H1 (cell line): ENCODE data around the gene PML. TPM values are rescaled to one million over a fixed set of nuclear protein-coding genes. Genes with fewer than 3 reads are reported as not detected.

Experiments used
- CTCF ChIA-PET: fragments of 300-600 bp; sonication (Branson Sonifier 250); formaldehyde crosslinking; loops from one replicate; lab custom pipeline; 2021; ENCODE audit not compliant: partially characterized antibody; lab: Charles Lee
- POLR2A ChIA-PET: fragments of 300-600 bp; sonication (Branson Sonifier 250); formaldehyde crosslinking; loops from one replicate; lab custom pipeline; 2021; ENCODE audit warnings: inconsistent platforms; ENCODE audit not compliant: partially characterized antibody; lab: Charles Lee
- DNase-seq, 2 experiments: peaks; one replicate each; pipeline versions ENCODE4 v3.0.0 to v3.0.0-alpha.2; 2010 to 2022; ENCODE audit warnings: low spot score in 2 of 2, low read depth in 1 of 2, mixed read lengths in 1 of 2
- FAIRE-seq: peaks from 2 replicates; lab custom pipeline; 2011; peaks lifted over from hg19 to GRCh38; lab: Jason Lieb, UNC
- H2AFZ ChIP-seq: 2 replicates; pipeline ENCODE4 v1.8.1; 2012; ENCODE audit warnings: low read length, inconsistent platforms
- H2AK5ac ChIP-seq: 2 replicates; pipeline ENCODE4 v1.6.1; 2013; ENCODE audit warnings: low read depth, low read length
- H2BK120ac ChIP-seq: replicated peaks from 2 replicates; pipeline ENCODE3; 2013; ENCODE audit warnings: low read depth, low read length, inconsistent platforms
- H2BK12ac ChIP-seq: 2 replicates; pipeline ENCODE4 v1.6.1; 2013; ENCODE audit warnings: low read depth, low read length
- H2BK15ac ChIP-seq: 2 replicates; pipeline ENCODE4 v1.6.1; 2013; ENCODE audit warnings: low read length
- H2BK20ac ChIP-seq: 2 replicates; pipeline ENCODE4 v1.6.1; 2013; ENCODE audit warnings: low read length
- H2BK5ac ChIP-seq: 2 replicates; pipeline ENCODE4 v1.6.1; 2013; ENCODE audit warnings: low read depth, low read length
- H3K14ac ChIP-seq: 2 replicates; pipeline ENCODE4 v1.6.1; 2013; ENCODE audit warnings: inconsistent platforms; ENCODE audit not compliant: insufficient read length
- H3K18ac ChIP-seq: 2 replicates; pipeline ENCODE4 v1.6.1; 2013; ENCODE audit warnings: low read length; ENCODE audit errors: extremely low read depth
- H3K23ac ChIP-seq: 2 replicates; pipeline ENCODE4 v1.6.1; 2013; ENCODE audit warnings: inconsistent platforms; ENCODE audit not compliant: insufficient read length
- H3K23me2 ChIP-seq: 2 replicates; pipeline ENCODE4 v1.6.1; 2013; ENCODE audit warnings: low read depth, low read length
- H3K27ac ChIP-seq: 2 replicates; pipeline ENCODE4 v1.6.1; 2011; ENCODE audit warnings: low read depth, low read length, inconsistent platforms
- H3K27me3 ChIP-seq, 4 experiments: replicated peaks in 1 of 4; 1 replicate in 1 of 4; 2 replicates in 3 of 4; pipeline versions ENCODE4 v1.6.1 to v1.8.1; 2011 to 2013; ENCODE audit warnings: low read length in 3 of 4, mild to moderate bottlenecking in 3 of 4, inconsistent platforms in 2 of 4, mixed read lengths in 2 of 4, moderate library complexity in 1 of 4; ENCODE audit not compliant: control insufficient read depth in 3 of 4, insufficient read depth in 3 of 4; ENCODE audit errors: extremely low read depth in 1 of 4
- H3K36me3 ChIP-seq, 4 experiments: 2 replicates each; pipeline versions ENCODE4 v1.6.1 to v1.8.1; 2011 to 2013; ENCODE audit warnings: mild to moderate bottlenecking in 4 of 4, low read length in 3 of 4, moderate library complexity in 2 of 4, control low read depth in 1 of 4, inconsistent platforms in 1 of 4; ENCODE audit not compliant: insufficient read depth in 4 of 4, control insufficient read depth in 2 of 4
- H3K4ac ChIP-seq: replicated peaks from 2 replicates; pipeline ENCODE3; 2013; ENCODE audit warnings: low read length, low read depth, mixed read lengths, inconsistent platforms; ENCODE audit not compliant: insufficient read length
- H3K4me1 ChIP-seq, 4 experiments: replicated peaks in 1 of 4; 1 replicate in 1 of 4; 2 replicates in 3 of 4; pipeline versions ENCODE4 v1.6.1 to v1.8.1; 2011 to 2013; ENCODE audit warnings: low read length in 3 of 4, inconsistent platforms in 2 of 4, mixed read lengths in 1 of 4; ENCODE audit not compliant: insufficient read depth in 4 of 4, control insufficient read depth in 3 of 4
- H3K4me2 ChIP-seq, 2 experiments: 2 replicates each; pipeline versions ENCODE4 v1.6.1 to v1.8.1; 2011 to 2013; ENCODE audit warnings: low read depth in 2 of 2, low read length in 2 of 2, control low read depth in 1 of 2, inconsistent platforms in 1 of 2, mild to moderate bottlenecking in 1 of 2; ENCODE audit not compliant: insufficient read depth in 1 of 2
- H3K4me3 ChIP-seq, 4 experiments: fragments of 200-600, 300-600 bp in 1 of 4; sonication (generic), shearing (Covaris generic), sonication (Bioruptor Twin) in 1 of 4; 2 replicates each; pipeline versions ENCODE4 v1.5.1 to v1.8.1; 2011 to 2016; ENCODE audit warnings: low read length in 4 of 4, low read depth in 3 of 4, control low read depth in 2 of 4, inconsistent platforms in 2 of 4, mild to moderate bottlenecking in 2 of 4, mixed read lengths in 1 of 4, moderate library complexity in 1 of 4; ENCODE audit not compliant: insufficient read depth in 2 of 4; ENCODE audit errors: extremely low read depth in 1 of 4
- H3K56ac ChIP-seq: replicated peaks from 2 replicates; pipeline ENCODE3; 2013; ENCODE audit warnings: low read depth, mild to moderate bottlenecking, mixed read lengths, low read length, inconsistent platforms; ENCODE audit not compliant: insufficient read length
- H3K79me1 ChIP-seq: 2 replicates; pipeline ENCODE4 v1.6.1; 2013; ENCODE audit warnings: low read depth, low read length, control low read depth
- H3K79me2 ChIP-seq, 2 experiments: 2 replicates each; pipeline versions ENCODE4 v1.6.1 to v1.8.1; 2012 to 2013; ENCODE audit warnings: low read length in 2 of 2, mild to moderate bottlenecking in 2 of 2, inconsistent platforms in 1 of 2; ENCODE audit not compliant: insufficient read depth in 2 of 2, control insufficient read depth in 1 of 2
- H3K9ac ChIP-seq, 4 experiments: replicated peaks in 1 of 4; 1 replicate in 1 of 4; 2 replicates in 3 of 4; pipeline versions ENCODE4 v1.6.1 to v1.8.1; 2011 to 2013; ENCODE audit warnings: low read depth in 3 of 4, low read length in 3 of 4, control low read depth in 2 of 4, mild to moderate bottlenecking in 2 of 4, moderate library complexity in 2 of 4, inconsistent platforms in 1 of 4; ENCODE audit errors: extremely low read depth in 1 of 4
- H3K9me3 ChIP-seq, 2 experiments: 2 replicates each; pipeline versions ENCODE4 v1.6.1 to v1.8.1; 2012 to 2013; ENCODE audit warnings: mild to moderate bottlenecking in 2 of 2, moderate library complexity in 2 of 2, control low read depth in 1 of 2, inconsistent platforms in 1 of 2, low read depth in 1 of 2, low read length in 1 of 2, mixed read lengths in 1 of 2; ENCODE audit not compliant: insufficient read depth in 2 of 2
- H4K20me1 ChIP-seq, 2 experiments: replicated peaks in 1 of 2; 2 replicates each; pipeline versions ENCODE3 to v1.8.1; 2011 to 2013; ENCODE audit warnings: inconsistent platforms in 2 of 2, low read length in 2 of 2, mild to moderate bottlenecking in 1 of 2; ENCODE audit not compliant: insufficient read depth in 2 of 2, control insufficient read depth in 1 of 2
- H4K5ac ChIP-seq: 2 replicates; pipeline ENCODE4 v1.6.1; 2013; ENCODE audit warnings: low read length, low read depth, mixed read lengths, inconsistent platforms; ENCODE audit not compliant: insufficient read length
- H4K8ac ChIP-seq: 2 replicates; pipeline ENCODE4 v1.8.0; 2013; ENCODE audit warnings: mild to moderate bottlenecking, moderate library complexity, low read length, inconsistent platforms; ENCODE audit not compliant: insufficient read depth; ENCODE audit errors: extremely low read depth
- H4K91ac ChIP-seq: replicated peaks from 2 replicates; pipeline ENCODE3; 2013; ENCODE audit warnings: low read length, mixed read lengths, inconsistent platforms; ENCODE audit not compliant: insufficient read length
- BRCA1 ChIP-seq: IDR thresholded peaks from 2 replicates; pipeline ENCODE4 v1.6.1; 2012; ENCODE audit warnings: low read depth, low read length, improper control_type of control experiment
- CHD1 ChIP-seq: IDR thresholded peaks from 2 replicates; pipeline ENCODE4 v1.6.1; 2012; ENCODE audit warnings: low read depth, low read length, improper control_type of control experiment
- EGR1 ChIP-seq: IDR thresholded peaks from 2 replicates; pipeline ENCODE4 v1.6.1; 2011; ENCODE audit warnings: low read depth, low read length, borderline replicate concordance
- EZH2 ChIP-seq: fragments of 200-600 bp; sonication (generic); IDR thresholded peaks from 2 replicates; pipeline ENCODE4 v1.7.1; 2012; ENCODE audit warnings: low read depth, mild to moderate bottlenecking, moderate library complexity, low read length, inconsistent platforms; ENCODE audit not compliant: severe bottlenecking
- GABPA ChIP-seq: IDR thresholded peaks from 2 replicates; pipeline ENCODE4 v1.6.1; 2011; ENCODE audit warnings: mild to moderate bottlenecking, low read length, moderate library complexity, borderline replicate concordance; ENCODE audit not compliant: insufficient read depth
- HDAC2 ChIP-seq, 2 experiments: fragments of 300-600 bp in 1 of 2; sonication (generic) in 1 of 2; IDR thresholded peaks; 2 replicates each; pipeline ENCODE4 v1.6.1; 2011 to 2012; ENCODE audit warnings: low read depth in 2 of 2, low read length in 2 of 2, mild to moderate bottlenecking in 2 of 2, moderate library complexity in 2 of 2, borderline replicate concordance in 1 of 2, inconsistent platforms in 1 of 2
- POU5F1 ChIP-seq: IDR thresholded peaks from 2 replicates; pipeline ENCODE4 v1.6.1; 2011; ENCODE audit warnings: low read depth, mild to moderate bottlenecking, low read length, moderate library complexity
- SIN3A ChIP-seq, 2 experiments: IDR thresholded peaks in 1 of 2; conservative IDR thresholded peaks in 1 of 2; 2 replicates each; pipeline ENCODE4 v1.6.1; 2011 to 2012; ENCODE audit warnings: low read length in 2 of 2, improper control_type of control experiment in 1 of 2, low read depth in 1 of 2, mild to moderate bottlenecking in 1 of 2
- SRF ChIP-seq: IDR thresholded peaks from 2 replicates; pipeline ENCODE4 v1.6.1; 2011; ENCODE audit warnings: mild to moderate bottlenecking, low read depth, low read length, moderate library complexity
- TAF1 ChIP-seq: IDR thresholded peaks from 2 replicates; pipeline ENCODE4 v1.6.1; 2011; ENCODE audit warnings: mild to moderate bottlenecking, low read depth, low read length
- TBP ChIP-seq: IDR thresholded peaks from 2 replicates; pipeline ENCODE4 v1.6.1; 2011; ENCODE audit warnings: low read depth, low read length, improper control_type of control experiment
- ZNF274 ChIP-seq: IDR thresholded peaks from 2 replicates; pipeline ENCODE4 v1.7.0; 2012; ENCODE audit warnings: low read length, borderline replicate concordance; ENCODE audit errors: extremely low read depth
- WGBS, 2 experiments: shearing (Covaris generic) in 1 of 2; methylation state at CpG; one replicate each; pipeline versions ENCODE4 v1.1.6 to v1.1.7; 2013 to 2015; ENCODE audit warnings: low lambda C conversion rate in 2 of 2, mixed read lengths in 2 of 2, inconsistent platforms in 1 of 2, low coverage in 1 of 2, missing lambda C conversion rate in 1 of 2; ENCODE audit not compliant: insufficient replicate concordance in 2 of 2, insufficient coverage in 1 of 2, insufficient read length in 1 of 2; ENCODE audit errors: extremely low coverage in 1 of 2, missing lambda C conversion rate in 1 of 2; 5-methylcytosine and 5-hydroxymethylcytosine counted together
- polyA plus RNA-seq, 7 experiments: library from polyadenylated mRNA; depleted of rRNA in 3 of 7; stranded (reverse) in 5 of 7; unstranded in 2 of 7; fragments of >200 nt in 5 of 7; fragments of 200-250 nt in 2 of 7; gene quantifications; 1 replicate in 5 of 7; 2 replicates in 1 of 7; 4 replicates in 1 of 7; pipeline versions ENCODE4 v1.2.1 to v1.2.3, GENCODE V29; 2011 to 2013; ENCODE audit warnings: missing spikeins in 2 of 7, mixed read lengths in 2 of 7
- total RNA-seq: library from RNA; stranded (reverse); fragmentation: NEBNext Ultra II Directional; extraction: Animal tissue kit (Norgen Biotek cat#: 25700); gene quantifications from 2 replicates; pipeline ENCODE4 v1.2.1, GENCODE V29; 2021

Gene PML
- total and polyA plus RNA-seq, 2 of the 8 experiments (the other 6 are each of a cell fraction or from before 2014, with no cell fraction given), result 14.9 to 30.3 TPM

DNA sequence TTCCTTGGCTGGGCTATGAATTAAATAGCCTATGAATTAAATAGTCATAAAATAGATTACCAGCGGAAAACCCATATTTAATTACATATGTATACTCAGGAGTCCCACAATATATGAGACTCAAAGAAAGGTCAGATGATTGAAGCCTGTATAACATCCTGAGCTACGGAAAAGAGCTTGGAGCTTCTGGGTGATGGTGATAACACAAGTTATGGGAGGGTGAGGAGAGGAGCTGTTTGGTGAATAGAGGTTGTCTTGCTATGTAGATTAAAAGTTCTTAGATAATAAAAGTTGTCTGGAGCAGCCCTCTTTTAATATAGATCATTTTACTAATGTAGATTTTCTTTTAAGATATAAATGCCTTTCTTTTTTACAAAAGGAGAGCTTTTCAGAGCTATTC lies 1.8 kb downstream of the PML start:
- POLR2A ChIA-PET, result interaction anchor here (0.7 kb wide), 1 partner anchor 10 kb away, joined by 3 read pairs; no protein-coding TSS in a partner anchor
- Histone ChIP-seq H3K4me1 (peaks cover 0 to 7% (median under 1%) of the 10 kb centered on the region in 4 experiments; a peak in 3 of 7 replicates), H3K23me2 (peaks cover 11% of the 10 kb centered on the region; the same call in 1 of the 2 replicates), H2BK12ac (no peak overlapping the region), H3K23ac (no peak overlapping the region), H3K4me2 (no peak overlapping the region; a peak in 1 of 4 replicates), H2BK20ac (no peak overlapping the region), H3K4ac (no peak overlapping the region), H3K14ac (no peak overlapping the region), H3K9me3 (no peaks in the 10 kb centered on the region), H3K79me1 (no peaks in the 10 kb centered on the region), H2BK15ac (no peak overlapping the region), H3K36me3 (peaks cover 3 to 12% (median 7%) of the 10 kb centered on the region in 4 experiments; a peak in 4 of 8 replicates), H3K9ac (no peak overlapping the region), H3K56ac (no peak overlapping the region), H2BK5ac (no peak overlapping the region), H3K27me3 (peaks cover 0 to 4% (median 1%) of the 10 kb centered on the region in 4 experiments; a peak in 1 of 7 replicates), H3K4me3 (0 out of 8 replicates have a peak overlapping the region, but pooled peaks of 1 of the 4 experiments have one; percentile 84), H4K20me1 (peaks cover 0 to 2% of the 10 kb centered on the region in 2 experiments), H4K91ac (no peak overlapping the region), H3K27ac (no peak overlapping the region), H2AFZ (no peak overlapping the region), H3K79me2 (peaks cover 0 to 14% of the 10 kb centered on the region in 2 experiments; a peak in 2 of 4 replicates), H4K5ac (no peak overlapping the region), H2AK5ac (no peak overlapping the region), H4K8ac (no peak overlapping the region), H2BK120ac (no peak overlapping the region), H3K18ac (no peak overlapping the region)
- TF ChIP-seq POU5F1 (no peak), SRF (no peak), GABPA (no peak), TBP (no peak), BRCA1 (no peak), HDAC2 (IDR thresholded peaks at IDR 0.05; ENCODE audit: borderline replicate concordance in 1 of 2, low read depth in 2 of 2, low read length in 2 of 2) (no peak), CHD1 (no peak), TAF1 (no peak), EGR1 (no peak), ZNF274 (no peak), EZH2 (no peak), SIN3A (conservative IDR thresholded peaks at IDR 0.05 in 1 of 2, IDR thresholded peaks at IDR 0.05 in 1 of 2; ENCODE audit: low read depth in 1 of 2, low read length in 2 of 2) (no peak)
- FAIRE-seq (no peak), DNase-seq (no peak)
- CTCF ChIA-PET, result interaction anchor here (0.6 to 0.8 kb wide), 5 partner anchors 32 to 296 kb away, joined by 3 to 5 read pairs (median 3); no protein-coding TSS in a partner anchor
- WGBS, 2 experiments, result 83% methylated on average over 2 of the region's 2 CpGs; no CpG with 5 or more reads in 1 of the 2 experiments
